ENCODE data around the gene SLC25A47.

- TF ChIP-seq, protein P1, sequence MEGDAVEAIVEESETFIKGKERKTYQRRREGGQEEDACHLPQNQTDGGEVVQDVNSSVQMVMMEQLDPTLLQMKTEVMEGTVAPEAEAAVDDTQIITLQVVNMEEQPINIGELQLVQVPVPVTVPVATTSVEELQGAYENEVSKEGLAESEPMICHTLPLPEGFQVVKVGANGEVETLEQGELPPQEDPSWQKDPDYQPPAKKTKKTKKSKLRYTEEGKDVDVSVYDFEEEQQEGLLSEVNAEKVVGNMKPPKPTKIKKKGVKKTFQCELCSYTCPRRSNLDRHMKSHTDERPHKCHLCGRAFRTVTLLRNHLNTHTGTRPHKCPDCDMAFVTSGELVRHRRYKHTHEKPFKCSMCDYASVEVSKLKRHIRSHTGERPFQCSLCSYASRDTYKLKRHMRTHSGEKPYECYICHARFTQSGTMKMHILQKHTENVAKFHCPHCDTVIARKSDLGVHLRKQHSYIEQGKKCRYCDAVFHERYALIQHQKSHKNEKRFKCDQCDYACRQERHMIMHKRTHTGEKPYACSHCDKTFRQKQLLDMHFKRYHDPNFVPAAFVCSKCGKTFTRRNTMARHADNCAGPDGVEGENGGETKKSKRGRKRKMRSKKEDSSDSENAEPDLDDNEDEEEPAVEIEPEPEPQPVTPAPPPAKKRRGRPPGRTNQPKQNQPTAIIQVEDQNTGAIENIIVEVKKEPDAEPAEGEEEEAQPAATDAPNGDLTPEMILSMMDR (conservative IDR thresholded peaks at IDR 0.05 in 1 of 2, IDR thresholded peaks at IDR 0.05 in 1 of 2; ENCODE audit: low read depth in 1 of 2, low read length in 2 of 2), result no peak
- TF ChIP-seq EZH2 (IDR thresholded peaks at IDR 0.05; ENCODE audit: low read length, missing control alignments), result no peak
These were observed 36.0 kb downstream of the SLC25A47 start for GRCh38 chr14:100359111-100359510.
